Peyer's patch (tissue), 4 donors: Measurements from ENCODE around the gene CPXM2.

Source experiments
- POLR2A ChIP-seq, 2 donors: fragments of 450-650 bp; IDR thresholded peaks; one replicate each; pipeline ENCODE4 v1.5.1; 2017; ENCODE audit warnings: antibody characterized with exemption in 2 of 2, mild to moderate bottlenecking in 2 of 2, moderate library complexity in 2 of 2
- TF ChIP-seq, protein P1 (sequence below), 6 experiments: fragments of 450-650 bp in 4 of 6; fragments of 200-600 bp in 2 of 6; sonication (generic) in 1 of 6; IDR thresholded peaks; one replicate each; pipeline ENCODE4 v1.5.1; 2017 to 2019; ENCODE audit warnings: antibody characterized with exemption in 6 of 6, mild to moderate bottlenecking in 3 of 6, moderate library complexity in 1 of 6

DNA sequence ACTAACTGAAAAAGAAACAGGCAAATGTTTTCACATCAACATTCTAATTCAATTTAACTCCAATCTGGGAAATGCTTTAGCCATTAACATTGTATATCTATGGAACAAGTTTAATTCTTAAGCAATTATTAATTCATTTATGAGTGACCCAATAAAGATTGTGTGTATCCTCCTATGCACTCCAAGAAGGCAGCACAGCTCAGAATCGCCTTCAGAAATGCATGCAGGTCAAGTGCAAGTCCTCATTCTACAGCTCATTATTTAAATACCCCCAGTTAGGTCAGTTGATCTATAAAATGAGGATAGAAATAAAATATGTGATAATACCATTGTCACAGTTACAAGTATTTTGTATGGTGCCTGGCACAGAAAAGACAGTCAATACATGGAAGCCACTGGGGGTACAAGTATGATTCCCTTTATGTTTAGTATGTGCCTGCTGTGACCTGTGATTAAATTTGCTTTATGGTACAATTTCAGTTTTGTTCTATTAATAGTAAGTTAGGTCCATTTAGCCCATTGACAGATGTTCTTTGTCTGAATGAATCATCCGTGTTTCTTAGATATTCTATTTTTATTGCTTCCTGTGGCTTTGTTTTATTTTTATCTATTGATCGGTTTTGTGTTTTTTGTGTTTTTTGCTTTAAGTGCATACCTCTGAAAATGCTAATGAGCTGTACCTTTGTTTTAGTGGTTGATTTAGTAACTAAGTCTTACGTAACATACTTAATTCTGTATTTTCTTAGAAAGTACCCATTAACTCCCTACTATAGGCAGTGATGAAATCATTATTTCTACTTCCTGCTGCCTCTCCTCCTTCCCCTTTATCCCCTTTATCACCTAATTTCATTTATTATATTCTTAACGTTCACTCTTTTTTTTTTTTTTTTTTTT lies 42.8 kb downstream of the CPXM2 start:
- TF ChIP-seq, protein P1, sequence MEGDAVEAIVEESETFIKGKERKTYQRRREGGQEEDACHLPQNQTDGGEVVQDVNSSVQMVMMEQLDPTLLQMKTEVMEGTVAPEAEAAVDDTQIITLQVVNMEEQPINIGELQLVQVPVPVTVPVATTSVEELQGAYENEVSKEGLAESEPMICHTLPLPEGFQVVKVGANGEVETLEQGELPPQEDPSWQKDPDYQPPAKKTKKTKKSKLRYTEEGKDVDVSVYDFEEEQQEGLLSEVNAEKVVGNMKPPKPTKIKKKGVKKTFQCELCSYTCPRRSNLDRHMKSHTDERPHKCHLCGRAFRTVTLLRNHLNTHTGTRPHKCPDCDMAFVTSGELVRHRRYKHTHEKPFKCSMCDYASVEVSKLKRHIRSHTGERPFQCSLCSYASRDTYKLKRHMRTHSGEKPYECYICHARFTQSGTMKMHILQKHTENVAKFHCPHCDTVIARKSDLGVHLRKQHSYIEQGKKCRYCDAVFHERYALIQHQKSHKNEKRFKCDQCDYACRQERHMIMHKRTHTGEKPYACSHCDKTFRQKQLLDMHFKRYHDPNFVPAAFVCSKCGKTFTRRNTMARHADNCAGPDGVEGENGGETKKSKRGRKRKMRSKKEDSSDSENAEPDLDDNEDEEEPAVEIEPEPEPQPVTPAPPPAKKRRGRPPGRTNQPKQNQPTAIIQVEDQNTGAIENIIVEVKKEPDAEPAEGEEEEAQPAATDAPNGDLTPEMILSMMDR (IDR thresholded peaks at IDR 0.05): no peak
- TF ChIP-seq POLR2A (IDR thresholded peaks at IDR 0.05): no peak
